GM23248 (cell line): Measurements from ENCODE around the gene FAM200C. TPM values are rescaled to one million over a fixed set of nuclear protein-coding genes. Genes with fewer than 3 reads are reported as not detected.

Experiments
- DNase-seq: peaks from one replicate; pipeline ENCODE4 v3.0.0-alpha.2; 2015
- H2AFZ ChIP-seq: fragments of 200-600 bp; sonication (generic); 2 replicates; pipeline ENCODE4 v1.6.1; 2016; ENCODE audit warnings: antibody characterized with exemption
- H3F3A ChIP-seq: fragments of 200-600 bp; sonication (generic); 2 replicates; pipeline ENCODE4 v1.6.1; 2016; ENCODE audit warnings: mild to moderate bottlenecking, antibody characterized with exemption, mixed run types; ENCODE audit not compliant: insufficient read depth
- H3K27ac ChIP-seq: fragments of 200-600 bp; sonication (generic); 2 replicates; pipeline ENCODE4 v1.5.1; 2016; ENCODE audit warnings: mild to moderate bottlenecking
- H3K27me3 ChIP-seq: fragments of 200-600 bp; sonication (generic); replicated peaks from 2 replicates; pipeline ENCODE4 v1.6.1; 2016; ENCODE audit warnings: mild to moderate bottlenecking; ENCODE audit not compliant: insufficient read depth
- H3K36me3 ChIP-seq: fragments of 200-600 bp; sonication (generic); 2 replicates; pipeline ENCODE4 v1.6.1; 2016; ENCODE audit warnings: low read depth, mild to moderate bottlenecking
- H3K4me1 ChIP-seq: fragments of 200-600 bp; sonication (generic); 2 replicates; pipeline ENCODE4 v1.6.1; 2016; ENCODE audit warnings: mild to moderate bottlenecking; ENCODE audit not compliant: insufficient read depth
- H3K4me2 ChIP-seq: fragments of 200-600 bp; sonication (generic); one replicate; pipeline ENCODE4 v1.6.1; 2016; ENCODE audit warnings: mild to moderate bottlenecking; ENCODE audit not compliant: unreplicated experiment
- H3K4me3 ChIP-seq: fragments of 200-600 bp; sonication (generic); 2 replicates; pipeline ENCODE4 v1.5.1; 2016; ENCODE audit warnings: mild to moderate bottlenecking
- H3K79me2 ChIP-seq: fragments of 200-600 bp; sonication (generic); 2 replicates; pipeline ENCODE4 v1.6.1; 2016; ENCODE audit warnings: mild to moderate bottlenecking; ENCODE audit not compliant: insufficient read depth
- H3K9ac ChIP-seq: fragments of 200-600 bp; sonication (generic); 2 replicates; pipeline ENCODE4 v1.6.1; 2016; ENCODE audit warnings: mild to moderate bottlenecking
- H3K9me2 ChIP-seq: fragments of 200-600 bp; sonication (generic); 2 replicates; pipeline ENCODE4 v1.6.1; 2016; ENCODE audit warnings: mixed run types, mild to moderate bottlenecking, moderate library complexity; ENCODE audit not compliant: insufficient read depth
- H3K9me3 ChIP-seq: fragments of 200-600 bp; sonication (generic); one replicate; pipeline ENCODE4 v1.6.1; 2017; ENCODE audit warnings: low read depth
- H4K20me1 ChIP-seq: fragments of 200-600 bp; sonication (generic); 2 replicates; pipeline ENCODE4 v1.6.0; 2016; ENCODE audit not compliant: insufficient read depth
- EZH2 ChIP-seq: fragments of 200-600 bp; sonication (generic); IDR thresholded peaks from 2 replicates; pipeline ENCODE4 v1.6.1; 2018; ENCODE audit warnings: antibody characterized with exemption, mild to moderate bottlenecking; ENCODE audit not compliant: insufficient read depth, poor library complexity, severe bottlenecking
- EZH2phosphoT487 ChIP-seq: fragments of 200-600 bp; sonication (generic); IDR thresholded peaks from 2 replicates; pipeline ENCODE4 v1.6.1; 2018; ENCODE audit warnings: antibody characterized with exemption, moderate library complexity, mild to moderate bottlenecking, low read depth; ENCODE audit not compliant: insufficient read depth
- WGBS, 2 experiments: methylation state at CpG; one replicate each; pipeline ENCODE4 v1.1.6; 2015 to 2017; ENCODE audit warnings: low lambda C conversion rate in 2 of 2, low coverage in 1 of 2; ENCODE audit errors: missing lambda C conversion rate in 2 of 2; 5-methylcytosine and 5-hydroxymethylcytosine counted together
- in situ Hi-C: fragments of 300-500 bp; cut with MboI; formaldehyde crosslinking; loops from 2 replicates; pipeline ENCODE4 v1.15.0; 2020
- polyA plus RNA-seq: library from polyadenylated mRNA; unstranded; fragments of >200 nt; fragmentation: Nextera tagmentation; extraction: Ambion mirVana; gene quantifications from 2 replicates; pipeline ENCODE4 v1.2.1, GENCODE V29; 2016
- total RNA-seq: library from RNA; depleted of rRNA; stranded (reverse); fragments of >200 nt; shearing (Covaris generic); gene quantifications from 2 replicates; pipeline ENCODE4 v1.2.3, GENCODE V29; 2014

The FAM200C gene
- total and polyA plus RNA-seq, 2 experiments from 2014 or later: 2.8 to 3.6 TPM

DNA sequence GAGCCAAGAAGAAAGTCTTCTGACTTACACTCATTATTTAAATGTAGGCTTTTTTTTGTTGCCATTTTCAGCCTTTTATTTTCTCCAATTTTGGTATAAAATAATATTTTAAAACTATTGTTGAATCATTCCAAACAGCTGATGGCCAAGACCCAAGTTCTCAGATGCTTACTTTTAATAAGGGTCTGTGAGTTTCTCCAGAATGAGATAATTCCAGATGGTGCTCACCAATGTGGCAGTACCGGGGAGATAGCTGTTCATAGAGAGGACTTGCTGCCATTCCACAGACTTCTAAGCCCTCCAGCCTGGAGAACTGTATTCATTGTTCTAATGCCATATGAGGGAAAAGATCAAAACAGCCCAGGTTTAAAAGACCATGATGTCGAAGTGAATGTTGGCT, 24.2 kb downstream of the FAM200C start:
- Histone ChIP-seq H3K9me2 (no peaks in the 10 kb centered on the region), H3K36me3 (no peaks in the 10 kb centered on the region), H4K20me1 (no peaks in the 10 kb centered on the region), H3F3A (no peaks in the 10 kb centered on the region), H3K79me2 (no peaks in the 10 kb centered on the region), H3K4me1 (no peaks in the 10 kb centered on the region), H2AFZ (no peak overlapping the region), H3K9me3 (no peaks in the 10 kb centered on the region), H3K4me2 (no peak overlapping the region), H3K9ac (no peak overlapping the region), H3K27me3 (peaks cover 45% of the 10 kb centered on the region), H3K27ac (no peak overlapping the region), H3K4me3 (no peak overlapping the region)
- in situ Hi-C loops: no loop called here
- 10 to 11% methylated on average over 2 of the region's 2 CpGs for WGBS, 2 experiments
- TF ChIP-seq EZH2phosphoT487: no peak
- no peak for TF ChIP-seq EZH2
- DNase-seq: no peak

DNA sequence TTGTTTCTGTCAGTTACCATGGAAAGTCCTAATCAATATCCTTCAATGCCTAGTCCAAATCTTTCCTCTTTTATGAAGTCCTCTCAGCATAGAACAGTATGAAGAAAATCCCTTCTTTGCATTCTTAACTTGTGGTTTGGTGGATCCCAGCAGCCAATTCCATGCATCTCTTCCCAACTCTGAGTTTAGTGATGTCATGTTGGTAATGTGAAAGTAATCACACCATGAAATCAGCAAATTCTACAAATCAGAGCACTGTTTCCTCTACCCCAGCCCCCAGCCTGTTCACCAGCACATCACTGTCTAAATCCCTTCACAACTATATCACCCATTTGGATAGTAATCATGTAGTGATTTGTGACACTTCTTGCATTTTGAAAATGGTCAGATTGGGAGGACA, 24.7 kb downstream of the FAM200C start:
- no peak for TF ChIP-seq EZH2phosphoT487
- no peak for TF ChIP-seq EZH2
- H3K9me2 ChIP-seq: no peaks in the 10 kb centered on the region
- no peak overlapping the region for H3K4me3 ChIP-seq
- no peaks in the 10 kb centered on the region for H3F3A ChIP-seq
- H4K20me1 ChIP-seq: no peaks in the 10 kb centered on the region
- H3K9me3 ChIP-seq: no peaks in the 10 kb centered on the region
- H3K9ac ChIP-seq: no peak overlapping the region
- no peaks in the 10 kb centered on the region for H3K36me3 ChIP-seq
- H3K4me2 ChIP-seq: no peak overlapping the region
- peaks cover 45% of the 10 kb centered on the region for H3K27me3 ChIP-seq
- no peaks in the 10 kb centered on the region for H3K79me2 ChIP-seq
- no peak overlapping the region for H3K27ac ChIP-seq
- no peaks in the 10 kb centered on the region for H3K4me1 ChIP-seq
- no peak overlapping the region for H2AFZ ChIP-seq
- in situ Hi-C loops: no loop called here
- no peak for DNase-seq

DNA sequence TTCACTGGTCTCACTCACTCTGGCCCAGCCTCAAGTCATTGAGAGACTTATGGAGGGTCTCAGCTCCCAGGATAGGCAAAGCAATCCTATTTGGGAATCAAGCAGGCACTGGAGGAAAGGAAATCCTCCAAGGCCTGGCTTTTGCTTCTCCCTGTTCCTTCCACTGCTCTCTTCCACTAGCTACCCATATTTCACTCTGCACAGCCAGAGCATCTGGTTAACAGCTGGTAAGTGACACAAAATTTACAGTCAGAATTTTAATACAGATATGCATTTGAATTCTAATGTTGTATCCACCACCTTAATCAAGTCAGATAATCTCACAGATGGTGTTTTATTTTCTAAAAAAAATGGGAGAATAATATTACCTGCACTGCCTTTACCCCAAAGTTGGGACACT, 28.6 kb downstream of the FAM200C start:
- in situ Hi-C loops: no loop called here
- H2AFZ ChIP-seq: no peak overlapping the region
- no peak overlapping the region for H3K4me3 ChIP-seq
- H3K27ac ChIP-seq: no peak overlapping the region
- TF ChIP-seq EZH2phosphoT487 (no peak), EZH2 (no peak)
- peaks cover 53% of the 10 kb centered on the region for H3K27me3 ChIP-seq
- no peak overlapping the region for H3K9ac ChIP-seq
- no peaks in the 10 kb centered on the region for H3K79me2 ChIP-seq
- no peaks in the 10 kb centered on the region for H3F3A ChIP-seq
- no peaks in the 10 kb centered on the region for H3K9me3 ChIP-seq
- no peak for DNase-seq
- no peaks in the 10 kb centered on the region for H3K4me1 ChIP-seq
- no peaks in the 10 kb centered on the region for H3K9me2 ChIP-seq
- no peak overlapping the region for H3K4me2 ChIP-seq
- H3K36me3 ChIP-seq: no peaks in the 10 kb centered on the region
- H4K20me1 ChIP-seq: no peaks in the 10 kb centered on the region

DNA sequence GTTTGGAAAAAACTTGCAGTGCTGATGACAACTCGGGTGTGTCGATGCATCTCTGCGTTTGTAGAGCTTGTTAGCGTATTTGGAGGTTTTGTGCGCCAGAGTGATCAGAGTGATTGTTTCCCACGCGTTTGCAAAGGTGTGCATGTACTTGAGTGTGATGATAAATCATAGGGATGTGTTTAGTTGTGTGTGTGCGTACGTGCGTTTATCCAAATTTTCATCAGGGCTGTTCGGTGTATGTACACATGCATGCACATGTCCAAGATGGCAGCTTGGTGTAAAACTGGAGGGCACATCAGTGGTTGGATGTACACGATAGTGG, 29.2 kb downstream of the FAM200C start:
- TF ChIP-seq EZH2 (no peak), EZH2phosphoT487 (no peak)
- Histone ChIP-seq H3K27me3 (peaks cover 47% of the 10 kb centered on the region), H4K20me1 (no peaks in the 10 kb centered on the region), H3K36me3 (no peaks in the 10 kb centered on the region), H3K9me3 (no peaks in the 10 kb centered on the region), H3K4me1 (no peaks in the 10 kb centered on the region), H3K4me3 (peak overlapping the region; percentile 80), H3K4me2 (peak overlapping the region; percentile 86), H3F3A (no peaks in the 10 kb centered on the region), H2AFZ (peak overlapping the region; percentile 89), H3K9me2 (no peaks in the 10 kb centered on the region), H3K27ac (no peak overlapping the region), H3K9ac (peak overlapping the region; percentile 55; the same call in 1 of the 2 replicates), H3K79me2 (no peaks in the 10 kb centered on the region)
- WGBS, 2 experiments: 1 to 3% methylated on average over 12 of the region's 12 CpGs
- DNase-seq: no peak
- in situ Hi-C loops: no loop called here

DNA sequence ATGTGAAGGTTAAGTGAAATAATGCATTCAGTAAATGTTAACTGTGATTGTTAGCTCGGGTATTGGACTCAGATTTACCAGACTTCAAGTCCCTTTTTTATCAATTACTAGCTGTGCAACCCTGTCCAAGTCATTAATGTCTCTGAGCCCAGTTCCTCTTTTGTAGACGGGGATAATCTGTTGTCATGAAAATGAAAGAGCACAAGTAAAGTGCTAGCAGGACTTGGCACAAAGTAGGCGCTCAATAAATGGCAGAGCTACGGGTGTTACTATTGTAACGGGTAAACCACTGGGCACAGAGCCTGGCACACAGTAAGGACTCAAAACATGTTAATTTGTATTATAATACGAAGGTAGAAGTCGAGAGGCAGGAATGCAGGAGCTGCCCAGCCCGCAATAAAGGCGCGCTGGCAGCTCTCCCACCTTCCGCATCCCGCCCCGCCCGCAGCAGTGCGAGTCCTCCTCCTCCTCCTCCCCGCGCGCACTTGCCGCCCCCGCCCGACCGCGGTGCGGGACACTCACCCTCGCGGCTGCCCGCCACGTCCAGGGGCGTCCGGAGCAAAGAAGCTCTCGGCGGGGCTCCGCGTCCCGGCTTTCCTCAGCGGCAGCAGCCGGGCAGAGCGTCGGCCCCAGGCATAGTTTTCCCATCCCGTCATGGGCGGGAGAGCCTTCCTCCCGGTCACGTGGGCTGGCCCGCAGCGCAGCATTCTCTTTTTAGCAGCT, 29.7 kb downstream of the FAM200C start, which contains the start of gene C1QTNF2:
Gene C1QTNF2 (minus strand): TSS at position 637 of the 723 bp plus-strand sequence. CDS start 15,615 bp downstream, outside the sequence.
- H3K9ac ChIP-seq: peak within 1 kb of the TSS; percentile 55
- peaks cover 45% of the 10 kb centered on the region for H3K27me3 ChIP-seq
- TF ChIP-seq EZH2phosphoT487 (no peak), EZH2 (no peak)
- in situ Hi-C loops: no loop called here
- no peaks in the 10 kb centered on the region for H4K20me1 ChIP-seq
- peak within 1 kb of the TSS; percentile 80 for H3K4me3 ChIP-seq
- DNase-seq: peak; percentile 90
- H2AFZ ChIP-seq: peak within 1 kb of the TSS; percentile 89
- H3F3A ChIP-seq: no peaks in the 10 kb centered on the region
- no peaks in the 10 kb centered on the region for H3K4me1 ChIP-seq
- WGBS, 2 experiments: 1 to 2% methylated on average over 36 to 45 of the region's 45 CpGs
- H3K27ac ChIP-seq: no peak within 1 kb of the TSS
- H3K79me2 ChIP-seq: no peaks in the 10 kb centered on the region
- no peaks in the 10 kb centered on the region for H3K9me3 ChIP-seq
- no peaks in the 10 kb centered on the region for H3K36me3 ChIP-seq
- H3K4me2 ChIP-seq: peak within 1 kb of the TSS; percentile 86
- H3K9me2 ChIP-seq: no peaks in the 10 kb centered on the region
